HCT116 (cell line): ENCODE data around the gene USP32. TPM values are rescaled to one million over a fixed set of nuclear protein-coding genes. Genes with fewer than 3 reads are reported as not detected.

ENCODE experiments used
- ATAC-seq: fragments of 200-7000 bp; cut with Tn5 transposase; 2 replicates; pipeline ENCODE4 v1.9.1; 2020; ENCODE audit warnings: mild to moderate bottlenecking, moderate library complexity
- BruUV-seq: library from RNA; stranded (reverse); fragments of 400-500 nt; replicated peaks from 2 replicates; lab custom pipeline; 2021; lab: Mats Ljungman, UMichigan
- CTCF ChIA-PET: fragments of 300-600 bp; sonication (Branson Sonifier 250); formaldehyde crosslinking; loops from one replicate; lab custom pipeline; 2021; ENCODE audit warnings: antibody characterized with exemption; lab: Charles Lee
- POLR2A ChIA-PET: fragments of 300-600, 350-600 bp; sonication (Branson Sonifier 250); formaldehyde crosslinking; loops from one replicate; lab custom pipeline; 2021; ENCODE audit warnings: antibody characterized with exemption; lab: Charles Lee
- RAD21 ChIA-PET, 2 experiments: fragments of 300-600 bp; sonication (Branson Sonifier 250); formaldehyde crosslinking; loops; one replicate each; lab custom pipeline; 2023; ENCODE audit warnings: low total read pairs in 2 of 2; ENCODE audit not compliant: uncharacterized antibody in 2 of 2, unreplicated experiment in 2 of 2, low non-redundant PET in 1 of 2; lab: Charles Lee
- DNase-seq: peaks from one replicate; pipeline ENCODE4 v3.0.0-alpha.2; 2010; ENCODE audit warnings: low read depth, low spot score
- H2AFZ ChIP-seq: fragments of 200-600 bp; shearing (Covaris generic), sonication (generic); 2 replicates; pipeline ENCODE4 v1.6.1; 2017; ENCODE audit warnings: low read depth, mixed run types, mixed read lengths, antibody characterized with exemption, low read length; ENCODE audit not compliant: poor library complexity, severe bottlenecking
- H3K27ac ChIP-seq: 2 replicates; pipeline ENCODE4 v1.5.1; 2012; ENCODE audit warnings: low read depth, low read length
- H3K27me3 ChIP-seq: fragments of 200-600 bp; sonication (generic); 2 replicates; pipeline ENCODE4 v1.6.1; 2016; ENCODE audit warnings: mixed run types, low read length, mixed read lengths; ENCODE audit not compliant: insufficient read depth
- H3K36me3 ChIP-seq, 2 experiments: fragments of 200-500 bp in 1 of 2; fragments of 200-600 bp in 1 of 2; sonication (Bioruptor generic) in 1 of 2; sonication (generic) in 1 of 2; 2 replicates each; pipeline versions ENCODE4 v1.5.1 to v1.6.1; 2014 to 2016; ENCODE audit warnings: low read length in 2 of 2, inconsistent platforms in 1 of 2, mixed read lengths in 1 of 2, mixed run types in 1 of 2; ENCODE audit not compliant: insufficient read depth in 2 of 2, control insufficient read depth in 1 of 2
- H3K4me1 ChIP-seq, 2 experiments: fragments of 200-600 bp in 1 of 2; sonication (generic) in 1 of 2; 2 replicates each; pipeline versions ENCODE4 v1.5.1 to v1.6.1; 2012 to 2017; ENCODE audit warnings: low read length in 2 of 2, inconsistent platforms in 1 of 2, mild to moderate bottlenecking in 1 of 2, mixed read lengths in 1 of 2, mixed run types in 1 of 2, moderate library complexity in 1 of 2; ENCODE audit not compliant: insufficient read depth in 2 of 2, control insufficient read depth in 1 of 2
- H3K4me2 ChIP-seq: fragments of 200-600 bp; sonication (generic); 2 replicates; pipeline ENCODE4 v1.6.1; 2017; ENCODE audit warnings: mixed run types, low read length, mixed read lengths
- H3K4me3 ChIP-seq, 2 experiments: fragments of 200-600 bp in 1 of 2; sonication (generic) in 1 of 2; replicated peaks in 1 of 2; 2 replicates each; pipeline ENCODE4 v1.5.1; 2011 to 2016; ENCODE audit warnings: low read length in 2 of 2, control low read depth in 1 of 2, low read depth in 1 of 2, mild to moderate bottlenecking in 1 of 2, mixed read lengths in 1 of 2, mixed run types in 1 of 2
- H3K79me2 ChIP-seq: fragments of 200-600 bp; sonication (generic); 2 replicates; pipeline ENCODE4 v1.6.1; 2017; ENCODE audit warnings: mild to moderate bottlenecking, mixed run types, low read length, moderate library complexity, mixed read lengths; ENCODE audit not compliant: insufficient read depth
- H3K9ac ChIP-seq: fragments of 200-600 bp; sonication (generic); 2 replicates; pipeline ENCODE4 v1.6.1; 2016; ENCODE audit warnings: low read length, mixed read lengths
- H3K9me2 ChIP-seq: fragments of 200-600 bp; sonication (generic), shearing (Covaris generic); 2 replicates; pipeline ENCODE4 v1.6.1; 2017; ENCODE audit warnings: mixed run types, mild to moderate bottlenecking, moderate library complexity; ENCODE audit not compliant: insufficient read depth
- H3K9me3 ChIP-seq, 2 experiments: fragments of 200-500 bp in 1 of 2; fragments of 200-600 bp in 1 of 2; sonication (Bioruptor generic) in 1 of 2; sonication (generic) in 1 of 2; 2 replicates each; pipeline ENCODE4 v1.6.1; 2014 to 2017; ENCODE audit warnings: low read length in 2 of 2, mixed read lengths in 2 of 2, inconsistent platforms in 1 of 2, low read depth in 1 of 2, mild to moderate bottlenecking in 1 of 2, mixed run types in 1 of 2, moderate library complexity in 1 of 2; ENCODE audit not compliant: control insufficient read depth in 1 of 2, insufficient read depth in 1 of 2
- H4K20me1 ChIP-seq: fragments of 200-600 bp; sonication (generic), shearing (Covaris generic); 2 replicates; pipeline ENCODE4 v1.6.1; 2017; ENCODE audit warnings: mixed run types, mild to moderate bottlenecking, moderate library complexity; ENCODE audit not compliant: insufficient read depth
- CBX3 ChIP-seq: IDR thresholded peaks from 2 replicates; pipeline ENCODE4 v1.6.1; 2012; ENCODE audit warnings: low read depth
- CEBPB ChIP-seq: IDR thresholded peaks from 2 replicates; pipeline ENCODE4 v1.6.1; 2012; ENCODE audit warnings: low read depth
- FOSL1 ChIP-seq: IDR thresholded peaks from 2 replicates; pipeline ENCODE4 v1.6.1; 2012; ENCODE audit warnings: low read depth
- MAX ChIP-seq: IDR thresholded peaks from 2 replicates; pipeline ENCODE4 v1.6.1; 2012
- POLR2A ChIP-seq: IDR thresholded peaks from 2 replicates; pipeline ENCODE4 v1.7.0; 2011; ENCODE audit warnings: borderline replicate concordance; ENCODE audit not compliant: insufficient read depth, insufficient read length; ENCODE audit errors: extremely low read depth
- REST ChIP-seq: IDR thresholded peaks from 2 replicates; pipeline ENCODE4 v1.6.1; 2012; ENCODE audit warnings: low read depth
- SIN3A ChIP-seq: IDR thresholded peaks from 2 replicates; pipeline ENCODE4 v1.6.1; 2012; ENCODE audit warnings: low read depth
- SP1 ChIP-seq: IDR thresholded peaks from 2 replicates; pipeline ENCODE4 v1.6.1; 2012; ENCODE audit warnings: low read depth
- TCF7L2 ChIP-seq: IDR thresholded peaks from 2 replicates; pipeline ENCODE4 v1.7.0; 2011; ENCODE audit warnings: borderline replicate concordance, inconsistent platforms; ENCODE audit not compliant: insufficient read depth, insufficient read length; ENCODE audit errors: extremely low read depth
- ZNF274 ChIP-seq: fragments of 200-500 bp; sonication (Bioruptor generic); IDR thresholded peaks from 2 replicates; pipeline ENCODE4 v1.6.1; 2014; ENCODE audit warnings: mild to moderate bottlenecking, low read depth, low read length, inconsistent platforms
- intact Hi-C: fragments of 100-400 bp; cut with micrococcal nuclease; formaldehyde crosslinking; loops from 2 replicates; pipeline ENCODE4 v1.10.0; 2022
- total RNA-seq: library from RNA; stranded (reverse); gene quantifications from one replicate; pipeline ENCODE4 v1.2.1, GENCODE V29; 2021; ENCODE audit not compliant: unreplicated experiment

The USP32 gene
- total RNA-seq, 1 experiment from 2014 or later = 67.0 TPM

GRCh38 chr17:60383379-60383778 lies 8.6 kb downstream of the USP32 start:
- no peaks in the 10 kb centered on the region for H3K27me3 ChIP-seq
- H3K27ac ChIP-seq = no peak overlapping the region
- no peak overlapping the region for H3K4me2 ChIP-seq
- ATAC-seq (no peak), DNase-seq (no peak)
- no peak overlapping the region for H3K9ac ChIP-seq
- BruUV-seq = no TSS peak
- no peak overlapping the region for H3K4me3 ChIP-seq
- TF ChIP-seq SP1 (no peak), MAX (no peak), POLR2A (no peak), SIN3A (no peak), CEBPB (no peak), ZNF274 (no peak), TCF7L2 (no peak), CBX3 (no peak), FOSL1 (no peak), REST (no peak)
- no peaks in the 10 kb centered on the region for H3K36me3 ChIP-seq
- H3K4me1 ChIP-seq = no peaks in the 10 kb centered on the region
- H3K9me3 ChIP-seq = no peaks in the 10 kb centered on the region
- no peaks in the 10 kb centered on the region for H4K20me1 ChIP-seq
- ChIA-PET POLR2A (no interaction called here), RAD21 (no interaction called here), CTCF (no interaction called here)
- no peaks in the 10 kb centered on the region for H3K9me2 ChIP-seq
- H3K79me2 ChIP-seq = peaks cover 63% of the 10 kb centered on the region
- intact Hi-C loops = no loop called here
- H2AFZ ChIP-seq = no peak overlapping the region
